Loucy (cell line): ENCODE results near the gene ADCY9.

Experiments used
- H2AFZ ChIP-seq: fragments of 200-600 bp; sonication (generic); 2 replicates; pipeline ENCODE4 v1.6.0; 2016; ENCODE audit warnings: antibody characterized with exemption, mild to moderate bottlenecking, low read length, moderate library complexity
- H3F3A ChIP-seq: fragments of 200-600 bp; 2 replicates; pipeline ENCODE4 v1.6.0; 2016; ENCODE audit warnings: antibody characterized with exemption, low read depth, mild to moderate bottlenecking
- H3K27me3 ChIP-seq: fragments of 200-600 bp; sonication (generic); 2 replicates; pipeline ENCODE4 v1.6.1; 2014; ENCODE audit warnings: low read length, mild to moderate bottlenecking; ENCODE audit not compliant: insufficient read depth, poor library complexity, severe bottlenecking
- H3K36me3 ChIP-seq: fragments of 200-600 bp; sonication (generic); 2 replicates; pipeline ENCODE4 v1.6.1; 2016; ENCODE audit warnings: low read length; ENCODE audit not compliant: insufficient read depth
- H3K4me1 ChIP-seq: fragments of 200-600 bp; sonication (generic); 2 replicates; pipeline ENCODE4 v1.5.1; 2014; ENCODE audit warnings: low read length, mild to moderate bottlenecking; ENCODE audit not compliant: insufficient read depth, poor library complexity, severe bottlenecking
- H3K4me2 ChIP-seq: fragments of 200-600 bp; sonication (generic); 2 replicates; pipeline ENCODE4 v1.6.0; 2014; ENCODE audit warnings: antibody characterized with exemption, low read length, low read depth, mild to moderate bottlenecking; ENCODE audit not compliant: poor library complexity, severe bottlenecking
- H3K4me3 ChIP-seq: fragments of 200-600 bp; sonication (generic); 2 replicates; pipeline ENCODE4 v1.5.1; 2014; ENCODE audit warnings: low read length, mild to moderate bottlenecking, mixed read lengths; ENCODE audit not compliant: poor library complexity, severe bottlenecking
- H3K79me2 ChIP-seq: fragments of 200-600 bp; sonication (generic); 2 replicates; pipeline ENCODE4 v1.6.1; 2014; ENCODE audit warnings: low read length; ENCODE audit not compliant: insufficient read depth
- H3K9ac ChIP-seq: fragments of 200-600 bp; sonication (generic); 2 replicates; pipeline ENCODE4 v1.6.0; 2014; ENCODE audit warnings: mild to moderate bottlenecking, low read depth, low read length, moderate library complexity; ENCODE audit not compliant: poor library complexity, severe bottlenecking
- H3K9me2 ChIP-seq: fragments of 200-600 bp; sonication (generic); replicated peaks from 2 replicates; pipeline ENCODE4 v1.6.1; 2016; ENCODE audit warnings: low read depth, low read length, mixed read lengths
- H3K9me3 ChIP-seq: fragments of 200-600 bp; sonication (generic); 2 replicates; pipeline ENCODE4 v1.6.1; 2014; ENCODE audit warnings: mild to moderate bottlenecking, antibody characterized with exemption, low read length, low read depth; ENCODE audit not compliant: insufficient read depth
- H4K20me1 ChIP-seq: fragments of 200-600 bp; sonication (generic); 2 replicates; pipeline ENCODE4 v1.6.0; 2014; ENCODE audit warnings: antibody characterized with exemption, low read length, mild to moderate bottlenecking; ENCODE audit not compliant: insufficient read depth, poor library complexity, severe bottlenecking
- EZH2phosphoT487 ChIP-seq: fragments of 200-600 bp; IDR thresholded peaks from 2 replicates; pipeline ENCODE4 v1.6.1; 2018; ENCODE audit warnings: antibody characterized with exemption, mild to moderate bottlenecking, moderate library complexity, borderline replicate concordance
- TF ChIP-seq, protein P1 (sequence below): fragments of 200-600 bp; sonication (generic); conservative IDR thresholded peaks from 2 replicates; pipeline ENCODE4 v1.5.1; 2014; ENCODE audit warnings: mild to moderate bottlenecking, antibody characterized with exemption, low read length

ADCY9 gene

DNA sequence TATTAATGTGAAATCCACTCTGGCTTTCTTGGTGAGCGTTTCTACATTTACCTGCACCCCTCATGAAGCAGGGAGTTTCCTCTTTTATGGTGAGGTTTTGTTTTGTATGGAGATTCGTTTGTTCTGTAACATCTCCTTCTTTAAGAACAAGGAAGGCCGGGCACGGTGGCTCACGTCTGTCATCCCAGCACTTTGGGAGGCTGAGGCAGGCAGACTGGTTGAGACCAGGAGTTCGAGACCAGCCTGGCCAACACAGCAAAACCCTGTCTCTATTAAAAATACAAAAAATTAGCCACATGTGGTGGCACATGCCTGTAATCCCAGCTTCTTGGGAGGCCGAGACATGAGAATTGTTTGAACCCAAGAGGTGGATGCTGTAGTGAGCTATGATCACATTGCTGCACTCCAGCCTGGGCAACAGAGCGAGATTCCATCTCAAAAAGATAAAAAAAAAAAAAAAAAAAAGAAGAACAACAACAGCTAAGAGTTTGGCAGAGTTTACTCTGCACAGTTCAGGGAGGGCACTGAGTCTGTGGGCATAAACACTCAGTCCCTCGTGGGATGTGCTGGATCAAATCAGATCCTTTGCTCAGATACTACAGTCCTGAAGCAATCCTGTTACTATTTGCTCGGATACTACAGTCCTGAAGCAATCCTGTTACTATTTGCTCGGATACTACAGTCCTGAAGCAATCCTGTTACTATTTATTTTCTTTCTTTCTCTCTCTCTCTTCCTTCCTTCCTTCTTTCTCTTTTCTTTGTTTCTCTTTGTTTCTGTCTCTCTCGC is 28.9 kb downstream of the ADCY9 start:
- no peak overlapping the region for H3K9ac ChIP-seq
- H3K4me2 ChIP-seq = no peak overlapping the region
- no peaks in the 10 kb centered on the region for H3K9me2 ChIP-seq
- TF ChIP-seq EZH2phosphoT487 = no peak
- TF ChIP-seq, protein P1, sequence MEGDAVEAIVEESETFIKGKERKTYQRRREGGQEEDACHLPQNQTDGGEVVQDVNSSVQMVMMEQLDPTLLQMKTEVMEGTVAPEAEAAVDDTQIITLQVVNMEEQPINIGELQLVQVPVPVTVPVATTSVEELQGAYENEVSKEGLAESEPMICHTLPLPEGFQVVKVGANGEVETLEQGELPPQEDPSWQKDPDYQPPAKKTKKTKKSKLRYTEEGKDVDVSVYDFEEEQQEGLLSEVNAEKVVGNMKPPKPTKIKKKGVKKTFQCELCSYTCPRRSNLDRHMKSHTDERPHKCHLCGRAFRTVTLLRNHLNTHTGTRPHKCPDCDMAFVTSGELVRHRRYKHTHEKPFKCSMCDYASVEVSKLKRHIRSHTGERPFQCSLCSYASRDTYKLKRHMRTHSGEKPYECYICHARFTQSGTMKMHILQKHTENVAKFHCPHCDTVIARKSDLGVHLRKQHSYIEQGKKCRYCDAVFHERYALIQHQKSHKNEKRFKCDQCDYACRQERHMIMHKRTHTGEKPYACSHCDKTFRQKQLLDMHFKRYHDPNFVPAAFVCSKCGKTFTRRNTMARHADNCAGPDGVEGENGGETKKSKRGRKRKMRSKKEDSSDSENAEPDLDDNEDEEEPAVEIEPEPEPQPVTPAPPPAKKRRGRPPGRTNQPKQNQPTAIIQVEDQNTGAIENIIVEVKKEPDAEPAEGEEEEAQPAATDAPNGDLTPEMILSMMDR = no peak
- H3K79me2 ChIP-seq = no peaks in the 10 kb centered on the region
- H3K4me3 ChIP-seq = no peak overlapping the region
- no peaks in the 10 kb centered on the region for H3K9me3 ChIP-seq
- no peaks in the 10 kb centered on the region for H3K36me3 ChIP-seq
- H3F3A ChIP-seq = no peaks in the 10 kb centered on the region
- H2AFZ ChIP-seq = no peak overlapping the region
- H3K27me3 ChIP-seq = no peaks in the 10 kb centered on the region
- H3K4me1 ChIP-seq = no peaks in the 10 kb centered on the region
- no peaks in the 10 kb centered on the region for H4K20me1 ChIP-seq

DNA sequence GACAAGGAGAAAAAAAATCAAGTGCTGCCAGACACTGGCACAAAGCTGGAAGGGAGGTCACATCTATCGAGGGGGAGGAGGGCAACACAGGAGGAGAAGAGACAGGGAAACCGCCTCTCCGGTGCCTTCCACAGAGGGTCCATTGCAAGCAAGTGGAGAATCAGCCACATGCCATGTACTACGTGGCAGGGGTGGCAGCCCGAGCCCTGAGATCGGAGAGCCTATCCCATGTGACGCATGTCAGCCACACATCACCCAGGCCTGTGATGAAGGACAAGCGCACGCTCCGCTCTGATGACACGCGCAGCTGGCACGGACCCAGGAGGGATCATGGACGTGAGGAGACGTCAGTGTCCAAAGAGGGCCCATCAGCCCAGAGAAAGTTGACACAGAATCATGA is 30.1 kb downstream of the ADCY9 start:
- no peaks in the 10 kb centered on the region for H4K20me1 ChIP-seq

DNA sequence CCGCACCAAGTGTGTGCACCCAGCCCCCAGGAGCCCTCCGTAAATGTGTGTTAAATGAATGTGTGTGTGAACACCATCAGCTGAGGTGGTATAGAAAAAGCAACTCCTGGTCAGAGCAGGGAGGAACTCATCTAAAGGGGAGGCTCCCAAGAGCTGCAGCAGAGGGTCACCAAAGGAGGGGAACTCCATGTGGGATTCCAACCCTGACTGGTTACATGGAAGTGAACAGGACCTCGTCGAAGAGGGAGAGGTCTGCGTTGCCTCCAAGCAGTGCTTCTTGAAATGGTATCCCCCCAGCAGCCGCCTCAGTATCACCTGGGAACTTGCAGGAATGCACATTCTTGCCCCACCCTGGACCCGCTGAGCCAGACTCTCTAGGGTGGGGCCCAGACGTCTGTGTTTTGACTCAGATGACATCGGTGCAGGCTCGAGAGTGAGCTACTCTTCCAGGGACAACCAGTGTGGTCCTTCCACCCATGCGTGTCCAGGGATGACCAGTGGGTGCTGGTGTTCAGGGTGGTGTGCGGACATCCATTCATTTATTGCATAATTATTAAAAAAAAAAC is 30.8 kb downstream of the ADCY9 start:
- no peak overlapping the region for H2AFZ ChIP-seq
- H3K9ac ChIP-seq = no peak overlapping the region
- H3K9me3 ChIP-seq = no peaks in the 10 kb centered on the region
- H3K9me2 ChIP-seq = no peaks in the 10 kb centered on the region
- no peaks in the 10 kb centered on the region for H3K36me3 ChIP-seq
- no peaks in the 10 kb centered on the region for H3K79me2 ChIP-seq
- H3F3A ChIP-seq = no peaks in the 10 kb centered on the region
- TF ChIP-seq, protein P1 = no peak
- no peak overlapping the region for H3K4me2 ChIP-seq
- H3K27me3 ChIP-seq = no peaks in the 10 kb centered on the region
- H3K4me1 ChIP-seq = no peaks in the 10 kb centered on the region
- H3K4me3 ChIP-seq = no peak overlapping the region
- H4K20me1 ChIP-seq = no peaks in the 10 kb centered on the region

More for the DNA sequence above, 30.1 kb downstream of the ADCY9 start:
- no peaks in the 10 kb centered on the region for H3K9me2 ChIP-seq
- H3K9ac ChIP-seq = no peak overlapping the region
- no peaks in the 10 kb centered on the region for H3K36me3 ChIP-seq
- no peak overlapping the region for H3K4me3 ChIP-seq
- no peaks in the 10 kb centered on the region for H3F3A ChIP-seq
- no peaks in the 10 kb centered on the region for H3K27me3 ChIP-seq
- H3K79me2 ChIP-seq = no peaks in the 10 kb centered on the region
- H2AFZ ChIP-seq = no peak overlapping the region
- H3K9me3 ChIP-seq = no peaks in the 10 kb centered on the region
- TF ChIP-seq, protein P1 = no peak
- no peak for TF ChIP-seq EZH2phosphoT487
- H3K4me2 ChIP-seq = no peak overlapping the region
- no peaks in the 10 kb centered on the region for H3K4me1 ChIP-seq
